ENCODE data around the gene BBOX1. TPM values are rescaled to one million over a fixed set of nuclear protein-coding genes. Genes with fewer than 3 reads are reported as not detected.

The BBOX1 gene
- total and polyA plus RNA-seq, 2 of the 4 experiments (the other 2 are of a cell fraction): not detected

GRCh38 chr11:27020751-27021150 lies 19.9 kb upstream of the BBOX1 start:
- no peak overlapping the region for H3K4ac ChIP-seq (ENCODE audit: low read depth, low read length)

More at GRCh38 chr11:27020751-27021150, 19.9 kb upstream of the BBOX1 start:
- intact Hi-C loops (cut with micrococcal nuclease): no loop called here
- no peak overlapping the region for H3K23ac ChIP-seq (ENCODE audit: low read depth, low read length)
- TF ChIP-seq BHLHE40 (IDR thresholded peaks at IDR 0.05; ENCODE audit: low read depth, low read length) (no peak), USF2 (IDR thresholded peaks at IDR 0.05; ENCODE audit: low read depth, low read length) (no peak), CHD1 (IDR thresholded peaks at IDR 0.05; ENCODE audit: low read depth, low read length) (no peak)
- no peaks in the 10 kb centered on the region for H3K4me1 ChIP-seq (ENCODE audit: control insufficient read depth, insufficient read depth, low read length)
- no peaks in the 10 kb centered on the region for H3K36me3 ChIP-seq (ENCODE audit: control insufficient read depth, insufficient read depth, low read length)
- no peak overlapping the region for H3K56ac ChIP-seq (ENCODE audit: extremely low read depth, insufficient read depth, low read length)
- no peaks in the 10 kb centered on the region; the same call in 1 of the 2 replicates for H3K27me3 ChIP-seq (ENCODE audit: control insufficient read depth, insufficient read depth, low read length)
- H2AFZ ChIP-seq (replicated peaks; ENCODE audit: low read length, poor library complexity): no peak overlapping the region
- no peaks in the 10 kb centered on the region for H4K20me1 ChIP-seq (ENCODE audit: insufficient read depth, low read length)
- H2AK5ac ChIP-seq (ENCODE audit: low read depth, low read length): no peak overlapping the region
- ATAC-seq (ENCODE audit: low read depth): no peak
- H3K4me3 ChIP-seq (ENCODE audit: insufficient read depth, low read depth, low read length): no peak overlapping the region
- H3K4me2 ChIP-seq (ENCODE audit: low read depth, low read length): no peak overlapping the region
- no TSS peak for BruUV-seq (replicated peaks)
- no peak overlapping the region for H2BK20ac ChIP-seq (ENCODE audit: low read depth, low read length)
- H4K5ac ChIP-seq (ENCODE audit: low read depth, low read length): no peak overlapping the region
- no peak overlapping the region for H3K27ac ChIP-seq (ENCODE audit: insufficient read depth, low read length)
- no peak for DNase-seq
- H3K9me1 ChIP-seq (ENCODE audit: insufficient read depth, low read length): no peaks in the 10 kb centered on the region
- H3K79me1 ChIP-seq (ENCODE audit: low read depth in 1 of 2, low read length in 2 of 2): no peaks in the 10 kb centered on the region
- no peak overlapping the region for H4K8ac ChIP-seq (ENCODE audit: low read depth in 2 of 2, low read length in 2 of 2)
- H2BK120ac ChIP-seq (ENCODE audit: low read depth, low read length): no peak overlapping the region
- H4K91ac ChIP-seq (ENCODE audit: insufficient read depth, low read depth, low read length): no peak overlapping the region
- no peak overlapping the region for H2AK9ac ChIP-seq (replicated peaks; ENCODE audit: low read depth, low read length, poor library complexity)
- no peak overlapping the region for H3K9ac ChIP-seq (ENCODE audit: low read depth, low read length)
- no peaks in the 10 kb centered on the region for H3K9me3 ChIP-seq (ENCODE audit: control insufficient read depth, insufficient read depth, low read length)
- ChIA-PET POLR2A (ENCODE audit: unreplicated experiment) (no interaction called here), CTCF (no interaction called here)
- H3K14ac ChIP-seq (replicated peaks; ENCODE audit: low read depth, low read length): no peak overlapping the region
- no peak overlapping the region for H2BK5ac ChIP-seq (ENCODE audit: low read depth, low read length, poor library complexity, severe bottlenecking)
- H2BK15ac ChIP-seq (ENCODE audit: low read depth, low read length): no peak overlapping the region
- dilution Hi-C loops (cut with HindIII; ENCODE audit: low sequenced_read_pairs, unreplicated experiment): no loop called here
- no peak overlapping the region for H3K18ac ChIP-seq (ENCODE audit: low read depth, low read length)
- in situ Hi-C loops (cut with MboI; ENCODE audit: low sequenced_read_pairs): no loop called here
- WGBS, 2 experiments (ENCODE audit: extremely low coverage in 2 of 2, insufficient read length in 1 of 2): no CpG with 5 or more reads among the region's 2 CpGs

Data from IMR-90 (cell line).